Central memory CD8-positive, alpha-beta T cell (primary cell): ENCODE results near the gene CASP9.

Experiments
- ATAC-seq: fragments of 150-1000 bp; cut with Tn5 transposase; replicated peaks from 2 replicates; pipeline ENCODE4 v1.10.0; 2022; ENCODE audit warnings: mild to moderate bottlenecking, moderate FRiP score, moderate number of reproducible peaks; ENCODE audit not compliant: poor library complexity, severe bottlenecking; ENCODE audit errors: extremely low read depth
- DNase-seq, 2 donors: peaks; one replicate each; pipeline ENCODE4 v3.0.0; 2021; ENCODE audit warnings: low spot score in 2 of 2
- H3K27ac Mint-ChIP-seq: one replicate; pipeline ENCODE4 v1.8.0; 2022; ENCODE audit warnings: low read depth, mild to moderate bottlenecking, moderate library complexity, mixed read lengths
- H3K27me3 Mint-ChIP-seq: one replicate; pipeline ENCODE4 v1.8.0; 2022; ENCODE audit warnings: mixed read lengths
- H3K36me3 Mint-ChIP-seq: one replicate; pipeline ENCODE4 v1.8.0; 2022; ENCODE audit warnings: mild to moderate bottlenecking, moderate library complexity, mixed read lengths; ENCODE audit not compliant: insufficient read depth
- H3K4me1 Mint-ChIP-seq: one replicate; pipeline ENCODE4 v1.8.0; 2022; ENCODE audit warnings: mixed read lengths
- H3K4me3 Mint-ChIP-seq: one replicate; pipeline ENCODE4 v1.8.0; 2022; ENCODE audit warnings: mild to moderate bottlenecking, moderate library complexity, mixed read lengths
- H3K9me3 Mint-ChIP-seq: one replicate; pipeline ENCODE4 v1.8.0; 2022; ENCODE audit warnings: mixed read lengths

The CASP9 gene

DNA sequence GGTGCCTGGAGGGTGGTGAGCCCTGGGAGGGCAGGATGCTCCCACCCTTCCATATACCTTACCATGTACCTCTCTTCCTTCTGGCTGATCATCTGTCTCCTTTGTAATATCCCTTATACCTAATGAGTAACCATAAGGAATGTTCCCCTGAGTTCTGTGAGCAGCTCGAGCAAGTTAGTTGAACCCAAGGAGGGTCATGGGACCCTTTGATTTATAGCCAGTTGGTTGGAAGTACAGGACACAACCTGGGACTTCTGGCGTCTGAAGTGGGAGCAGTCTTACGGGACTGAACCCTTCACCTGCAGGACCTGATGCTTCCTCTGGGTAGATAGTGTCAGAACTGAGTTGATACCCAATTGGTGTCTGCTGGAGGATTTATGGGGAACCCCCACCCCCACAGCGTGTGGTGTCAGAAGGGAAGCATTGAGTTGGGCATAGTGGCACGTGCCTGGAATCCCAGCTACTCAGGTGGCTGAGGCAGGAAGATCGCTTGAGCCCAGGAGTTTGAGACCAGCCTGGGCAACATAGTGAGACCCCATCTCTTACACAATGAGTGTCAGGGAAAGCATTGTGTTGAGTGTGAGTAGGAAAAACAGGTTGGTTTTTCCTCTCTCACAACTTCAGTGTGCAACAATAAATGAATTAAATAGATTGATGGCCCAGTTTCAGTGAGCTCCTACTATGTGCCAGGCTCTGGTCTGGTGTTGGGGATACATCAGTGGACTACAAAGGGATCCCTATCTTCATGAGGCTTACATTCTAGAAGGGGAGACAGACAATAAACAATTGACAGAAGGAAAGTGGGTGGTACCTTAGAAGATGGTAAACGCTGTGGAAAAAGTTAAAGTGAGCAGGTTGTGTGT is 18.6 kb upstream of the CASP9 start:
- no peaks in the 10 kb centered on the region for H3K9me3 Mint-ChIP-seq
- H3K36me3 Mint-ChIP-seq = peaks cover 41% of the 10 kb centered on the region
- ATAC-seq (no peak), DNase-seq (no peak)
- H3K27me3 Mint-ChIP-seq = no peaks in the 10 kb centered on the region
- H3K4me3 Mint-ChIP-seq = no peak overlapping the region
- H3K27ac Mint-ChIP-seq = no peak overlapping the region
- no peaks in the 10 kb centered on the region for H3K4me1 Mint-ChIP-seq

DNA sequence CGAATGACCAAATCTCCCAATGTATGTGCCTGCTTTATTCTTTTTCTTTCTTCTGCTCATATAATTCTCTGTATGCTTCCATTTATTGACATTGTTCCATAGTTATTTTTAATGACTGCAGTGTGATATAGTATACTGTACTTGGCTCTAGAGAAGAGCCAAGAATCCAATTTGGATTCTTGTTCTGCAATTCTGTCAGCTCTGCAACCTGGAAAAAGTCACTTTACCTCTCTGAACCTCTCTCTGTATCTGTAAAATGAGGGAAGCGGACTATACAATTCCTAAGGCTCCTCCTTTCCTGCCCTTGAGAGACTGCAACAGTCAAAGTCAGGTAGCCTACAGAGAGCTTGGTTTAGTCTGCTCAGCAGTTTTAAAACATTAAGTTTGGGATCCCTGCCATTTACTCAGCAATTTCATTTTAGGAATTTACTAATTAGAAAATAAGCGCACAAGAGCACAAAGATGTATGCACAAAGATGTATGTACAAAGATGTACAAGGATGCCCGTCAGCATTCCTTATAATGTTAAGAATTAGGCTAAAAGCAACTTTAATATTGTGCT is 17.3 kb upstream of the CASP9 start:
- H3K4me1 Mint-ChIP-seq = no peaks in the 10 kb centered on the region
- no peaks in the 10 kb centered on the region for H3K9me3 Mint-ChIP-seq
- no peak overlapping the region for H3K27ac Mint-ChIP-seq
- H3K4me3 Mint-ChIP-seq = no peak overlapping the region
- H3K36me3 Mint-ChIP-seq = peaks cover 43% of the 10 kb centered on the region
- H3K27me3 Mint-ChIP-seq = no peaks in the 10 kb centered on the region
- no peak for ATAC-seq
- DNase-seq = no peak

DNA sequence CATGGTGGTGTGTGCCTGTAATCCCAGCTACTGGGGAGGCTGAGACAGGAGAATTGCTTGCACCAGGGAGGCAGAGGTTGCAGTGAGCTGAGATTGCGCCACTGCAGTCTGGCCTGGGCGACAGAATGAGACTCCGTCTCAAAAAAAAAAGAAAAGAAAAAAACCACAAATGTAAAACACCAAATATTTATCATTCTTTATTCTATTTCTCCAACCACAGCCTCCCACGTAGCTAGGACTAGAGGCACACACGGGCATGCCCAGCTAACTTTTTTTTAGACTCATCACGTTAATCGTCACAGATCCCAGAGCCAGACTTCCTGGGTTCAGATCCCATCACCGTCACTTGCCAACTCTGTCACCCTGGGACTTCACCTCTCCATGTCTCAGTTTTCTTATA is 16.2 kb upstream of the CASP9 start:
- no peaks in the 10 kb centered on the region for H3K27me3 Mint-ChIP-seq
- no peak overlapping the region for H3K4me3 Mint-ChIP-seq
- H3K36me3 Mint-ChIP-seq = peaks cover 46% of the 10 kb centered on the region
- DNase-seq (no peak), ATAC-seq (no peak)
- H3K4me1 Mint-ChIP-seq = no peaks in the 10 kb centered on the region
- H3K27ac Mint-ChIP-seq = no peak overlapping the region
- no peaks in the 10 kb centered on the region for H3K9me3 Mint-ChIP-seq

DNA sequence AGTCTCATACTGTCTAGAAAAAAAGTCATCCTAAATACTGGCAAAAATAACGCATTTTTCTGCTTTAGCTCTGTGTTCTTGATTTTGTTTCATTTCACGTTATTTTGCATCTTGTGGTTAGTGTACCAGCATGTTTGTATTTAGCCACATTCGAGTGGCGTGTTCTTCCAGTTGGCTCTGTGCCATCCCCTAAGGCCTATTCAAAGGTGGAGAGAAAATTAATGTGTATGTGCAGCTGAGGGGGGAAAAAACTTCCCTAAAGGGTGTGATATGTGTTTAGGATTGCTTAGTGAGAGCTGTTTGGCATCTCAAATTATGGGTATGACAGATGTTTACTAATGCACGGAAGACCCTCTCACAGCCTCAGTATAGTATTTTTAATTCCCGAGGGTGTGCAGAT is 14.8 kb upstream of the CASP9 start:
- no peak overlapping the region for H3K4me3 Mint-ChIP-seq
- ATAC-seq (no peak), DNase-seq (no peak)
- no peaks in the 10 kb centered on the region for H3K27me3 Mint-ChIP-seq
- H3K9me3 Mint-ChIP-seq = no peaks in the 10 kb centered on the region
- H3K36me3 Mint-ChIP-seq = peaks cover 47% of the 10 kb centered on the region
- no peaks in the 10 kb centered on the region for H3K4me1 Mint-ChIP-seq
- no peak overlapping the region for H3K27ac Mint-ChIP-seq

DNA sequence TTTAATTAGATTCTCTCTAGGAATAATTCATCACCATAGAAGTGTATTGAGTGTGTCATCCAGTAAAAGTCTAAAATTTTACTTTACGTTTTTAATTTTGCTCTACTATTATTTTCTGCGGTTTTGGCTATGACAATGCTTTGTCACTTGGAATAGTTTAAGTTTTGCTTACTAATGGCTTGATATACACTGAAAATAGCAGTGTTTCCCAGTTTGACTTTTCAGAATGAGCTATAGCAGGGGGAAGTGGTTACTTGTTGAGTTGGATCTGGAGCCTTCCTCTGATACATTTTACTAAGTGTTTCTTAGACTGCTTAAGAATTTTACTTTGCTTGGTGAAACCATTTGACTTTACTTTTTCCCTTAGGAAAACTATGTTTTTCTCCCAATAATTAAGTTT is 7.7 kb upstream of the CASP9 start:
- H3K4me3 Mint-ChIP-seq = no peak overlapping the region

DNA sequence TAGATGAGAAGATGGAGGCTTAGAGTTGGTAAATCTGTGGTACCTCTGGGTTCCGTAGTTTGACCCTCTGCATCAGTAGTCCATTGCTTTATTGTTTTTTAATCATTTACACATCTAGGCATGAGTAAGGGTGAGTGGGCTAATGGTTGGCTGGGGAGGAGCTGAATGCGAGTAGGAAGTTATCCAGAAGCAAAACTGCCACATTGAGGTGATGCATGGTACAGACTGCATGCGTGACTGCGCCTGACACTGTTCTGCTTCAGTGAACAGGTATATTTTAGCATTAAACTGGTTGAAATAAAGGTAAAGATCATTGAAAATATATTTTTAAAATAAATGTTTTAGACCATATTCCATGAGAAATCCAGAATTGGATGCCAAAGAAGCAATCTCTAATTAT is 7.0 kb upstream of the CASP9 start:
- DNase-seq (no peak), ATAC-seq (no peak)
- Mint-ChIP-seq H3K27me3 (no peaks in the 10 kb centered on the region), H3K4me3 (no peak overlapping the region), H3K36me3 (peaks cover 20% of the 10 kb centered on the region), H3K9me3 (no peaks in the 10 kb centered on the region), H3K27ac (no peak overlapping the region), H3K4me1 (peaks cover 26% of the 10 kb centered on the region)

More for the DNA sequence above, 7.7 kb upstream of the CASP9 start:
- Mint-ChIP-seq H3K36me3 (peaks cover 22% of the 10 kb centered on the region), H3K9me3 (no peaks in the 10 kb centered on the region), H3K27ac (peak overlapping the region; percentile 55), H3K27me3 (no peaks in the 10 kb centered on the region), H3K4me1 (peaks cover 20% of the 10 kb centered on the region)
- no peak for ATAC-seq
- no peak for DNase-seq

DNA sequence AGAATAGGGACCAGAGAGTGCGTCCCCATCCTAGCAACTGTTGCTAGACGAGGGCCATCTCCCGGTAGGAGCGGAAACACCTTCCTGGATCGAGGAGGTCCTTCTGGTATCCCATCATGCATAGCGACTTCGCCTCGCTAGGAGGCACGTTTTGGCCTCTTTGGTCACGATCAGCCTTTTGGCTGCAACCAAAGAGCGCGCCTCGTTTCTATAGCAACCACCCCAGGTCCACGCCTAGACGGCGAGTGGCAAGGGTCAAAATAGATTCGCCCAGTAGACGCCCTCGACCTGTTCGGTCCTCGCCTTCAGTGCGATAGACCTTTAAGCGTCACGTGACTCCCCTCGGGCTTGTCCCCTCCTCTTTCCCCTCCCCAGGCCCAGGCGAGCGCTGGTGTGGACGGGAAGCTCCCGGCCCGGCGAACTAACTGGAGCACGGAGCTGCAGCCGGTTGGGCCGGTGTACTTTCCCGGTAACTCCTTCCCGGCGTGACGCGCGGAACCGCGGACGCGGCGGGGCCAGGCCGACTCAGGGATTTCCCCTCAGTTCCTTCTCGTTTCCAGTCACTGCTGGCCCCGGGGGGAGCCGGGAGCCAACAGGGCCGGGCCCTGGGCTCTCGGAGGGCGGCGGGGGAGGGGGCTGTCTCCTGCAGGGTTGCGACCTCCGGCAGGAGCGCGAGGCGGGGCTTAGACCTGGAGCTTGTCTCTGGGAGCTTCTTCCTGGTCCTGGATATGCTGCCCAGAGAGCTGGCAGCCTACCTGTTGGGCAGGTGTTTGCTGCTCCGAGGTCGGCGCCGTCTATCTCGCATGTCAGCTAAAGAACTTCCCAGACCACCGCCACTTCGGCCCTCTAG is 2.7 kb upstream of the CASP9 start, which contains the start of gene DNAJC16:
DNAJC16 (plus strand) TSS at position 359 of the 850 bp plus-strand sequence. CDS start 2,258 bp downstream, outside the sequence.
- Mint-ChIP-seq H3K27ac (peak within 1 kb of the TSS; percentile 98), H3K27me3 (no peaks in the 10 kb centered on the region), H3K4me3 (peak within 1 kb of the TSS; percentile 82), H3K9me3 (no peaks in the 10 kb centered on the region), H3K4me1 (peaks cover 48% of the 10 kb centered on the region), H3K36me3 (peaks cover 15% of the 10 kb centered on the region)
- peak; percentile 91 to 96 for DNase-seq
- peak; percentile 41 for ATAC-seq

DNA sequence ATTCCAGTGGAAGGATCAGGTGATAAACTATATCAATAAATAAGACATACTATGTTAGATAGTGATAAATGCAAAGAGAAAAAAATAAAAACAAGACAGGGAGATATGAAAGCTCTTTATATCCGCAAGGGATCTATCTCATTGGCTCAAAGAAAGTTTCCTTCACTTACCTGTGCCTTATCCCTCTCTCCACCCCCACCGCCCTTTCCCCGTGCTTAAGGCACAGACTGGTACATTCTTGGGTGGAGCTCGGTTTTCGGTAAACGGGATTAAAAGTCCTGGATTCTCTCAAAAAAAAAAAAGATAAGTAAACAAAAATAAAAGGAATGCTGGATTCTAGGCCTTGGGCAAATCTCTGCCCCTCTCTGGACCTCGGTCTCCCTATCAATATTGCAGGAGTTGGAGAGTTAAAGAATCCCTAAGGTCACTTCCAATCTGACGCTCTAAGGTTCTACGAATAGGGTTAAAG is 2.0 kb upstream of the CASP9 start:
- DNase-seq = no peak

DNA sequence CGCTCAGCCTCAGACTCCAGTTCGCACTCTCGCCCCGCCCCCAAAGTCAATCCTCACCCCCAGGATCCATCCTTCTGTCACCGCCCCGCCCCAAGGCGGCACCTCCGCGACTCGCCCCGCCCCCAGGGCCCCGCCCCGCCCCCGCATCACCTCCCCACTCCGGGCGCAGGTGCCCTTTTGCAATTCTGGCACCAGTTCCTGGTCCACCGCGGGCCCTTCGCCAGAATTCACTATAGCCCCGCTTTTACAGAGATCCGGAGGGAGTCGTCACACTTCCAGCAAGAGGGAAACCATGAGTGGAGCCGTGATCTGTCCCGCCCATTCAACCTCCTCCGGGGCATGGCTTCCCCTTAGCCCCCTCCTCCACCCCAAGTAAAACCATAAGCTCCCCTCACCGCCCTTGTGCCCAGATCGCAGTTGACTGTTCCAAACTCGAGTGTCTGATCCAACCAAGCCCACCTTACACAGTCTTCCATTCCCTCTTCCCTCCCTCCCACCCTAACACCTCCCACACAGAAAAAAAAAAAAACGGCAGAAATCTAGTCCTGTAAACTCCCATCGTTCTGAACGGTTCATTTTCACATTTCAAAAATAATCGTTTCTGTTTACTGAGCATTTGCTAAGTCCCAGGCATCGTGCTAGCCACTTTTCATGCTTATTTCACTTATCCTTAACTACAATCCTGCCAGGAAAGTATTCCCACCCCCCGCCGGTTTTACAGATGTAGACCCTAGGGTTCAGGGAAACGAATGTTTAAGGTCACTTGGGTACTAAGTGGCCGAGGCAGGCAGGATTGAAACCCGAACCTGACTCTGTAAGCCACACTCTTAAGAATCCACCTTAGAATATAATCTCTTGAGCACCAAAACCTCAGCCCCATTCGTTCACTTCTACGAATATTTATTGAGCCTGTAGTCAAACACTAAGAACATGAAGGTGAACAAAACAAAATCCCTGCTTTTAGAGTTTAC is 1.3 kb upstream of the CASP9 start:
- Mint-ChIP-seq H3K4me3 (peak overlapping the region; percentile 82), H3K36me3 (peaks cover 15% of the 10 kb centered on the region), H3K27ac (peak overlapping the region; percentile 98), H3K9me3 (no peaks in the 10 kb centered on the region), H3K27me3 (no peaks in the 10 kb centered on the region), H3K4me1 (peaks cover 43% of the 10 kb centered on the region)
- ATAC-seq = peak; percentile 57
- DNase-seq = no peak

More for the DNA sequence above, 2.0 kb upstream of the CASP9 start:
- peak overlapping the region; percentile 98 for H3K27ac Mint-ChIP-seq
- H3K4me1 Mint-ChIP-seq = peaks cover 47% of the 10 kb centered on the region
- H3K4me3 Mint-ChIP-seq = peak overlapping the region; percentile 82
- peaks cover 15% of the 10 kb centered on the region for H3K36me3 Mint-ChIP-seq
- no peak for ATAC-seq
- H3K27me3 Mint-ChIP-seq = no peaks in the 10 kb centered on the region
- H3K9me3 Mint-ChIP-seq = no peaks in the 10 kb centered on the region

DNA sequence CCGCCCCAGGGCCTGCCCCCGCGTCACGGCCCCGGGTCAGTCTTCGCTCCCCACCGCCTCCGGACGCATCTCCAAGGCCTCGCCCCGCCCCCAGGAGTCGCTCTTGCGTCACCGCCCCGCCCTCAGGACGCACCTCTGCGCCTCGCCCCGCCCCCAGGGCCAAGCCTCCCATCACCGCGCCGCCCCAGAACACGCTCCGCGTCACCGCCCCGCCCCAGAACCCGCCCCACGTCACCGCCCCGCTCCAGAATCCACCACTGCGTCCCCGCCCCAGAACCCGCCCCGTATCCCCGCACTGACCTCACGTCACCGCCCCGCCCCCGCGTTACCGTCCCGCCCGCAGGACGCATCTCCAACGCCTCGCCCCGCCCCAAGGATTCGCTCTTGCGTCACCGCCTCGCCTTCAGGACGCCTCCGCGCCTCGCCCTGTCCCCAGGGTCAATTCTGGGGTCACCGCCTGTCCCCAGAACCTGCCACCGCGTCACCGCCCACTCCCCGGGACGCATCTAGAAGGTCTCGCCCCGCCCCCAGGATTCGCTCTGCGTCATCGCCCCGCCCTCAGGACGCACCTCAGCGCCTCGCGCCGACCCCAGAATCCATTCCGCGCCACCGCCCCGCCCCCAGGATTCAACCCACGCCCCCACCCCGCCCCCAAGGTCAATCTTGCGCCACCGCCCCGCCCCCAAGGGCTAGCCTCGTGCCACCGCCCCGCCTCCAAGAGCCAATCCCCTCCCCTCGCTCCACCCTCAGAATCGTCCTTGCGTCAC is 451 bp upstream of the CASP9 start:
- Mint-ChIP-seq H3K27me3 (no peaks in the 10 kb centered on the region), H3K4me3 (peak overlapping the region; percentile 82), H3K36me3 (peaks cover 15% of the 10 kb centered on the region), H3K9me3 (no peaks in the 10 kb centered on the region), H3K4me1 (peaks cover 43% of the 10 kb centered on the region), H3K27ac (peak overlapping the region; percentile 98)
- ATAC-seq (peak; percentile 56), DNase-seq (peak; percentile 99 to 100)
